ENCODE results near the gene ANKMY1. TPM values are rescaled to one million over a fixed set of nuclear protein-coding genes. Genes with fewer than 3 reads are reported as not detected.

ANKMY1 gene
- total and polyA plus RNA-seq, 2 experiments from 2014 or later, result 2.3 to 8.9 TPM

DNA sequence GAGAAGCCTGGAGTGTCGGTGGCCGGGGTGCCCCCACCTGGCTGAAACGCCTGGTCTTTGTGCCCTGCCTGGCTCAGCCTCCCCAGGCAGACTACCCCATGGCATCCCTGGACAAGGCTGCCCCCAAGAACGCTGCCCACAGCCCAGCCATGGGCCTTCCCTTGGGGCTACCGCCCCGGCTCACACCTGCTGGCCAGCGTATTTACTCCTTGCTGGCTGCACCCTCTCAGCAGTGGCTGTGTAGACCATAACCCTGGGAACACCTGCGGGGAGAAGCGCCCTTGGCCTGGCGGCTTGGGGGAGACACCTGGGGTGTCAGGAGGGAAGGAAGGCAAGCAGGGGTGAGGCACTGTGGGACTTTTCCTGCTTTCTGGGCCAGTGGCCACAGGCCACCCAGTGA lies 46.1 kb upstream of the ANKMY1 start:
- Histone ChIP-seq H3F3A (replicated peaks; ENCODE audit: low read depth) (no peaks in the 10 kb centered on the region), H2AFZ (no peak overlapping the region), H3K9me2 (ENCODE audit: insufficient read depth) (no peaks in the 10 kb centered on the region), H3K4me1 (ENCODE audit: insufficient read depth) (no peaks in the 10 kb centered on the region), H3K36me3 (ENCODE audit: insufficient read depth) (no peaks in the 10 kb centered on the region), H4K20me1 (replicated peaks; ENCODE audit: insufficient read depth) (no peaks in the 10 kb centered on the region; the same call in 1 of the 2 replicates), H3K79me2 (replicated peaks; ENCODE audit: insufficient read depth) (no peaks in the 10 kb centered on the region), H3K27me3 (ENCODE audit: insufficient read depth) (no peaks in the 10 kb centered on the region), H3K4me3 (no peak overlapping the region), H3K27ac (ENCODE audit: low read depth) (no peak overlapping the region), H3K4me2 (no peak overlapping the region)
- H3K9me3 Mint-ChIP-seq, result no peaks in the 10 kb centered on the region
- ATAC-seq, result no peak
- peaks cover 2% of the 10 kb centered on the region for H3K27me3 Mint-ChIP-seq (ENCODE audit: insufficient read depth, low read depth, poor library complexity)
- TF ChIP-seq EZH2 (IDR thresholded peaks at IDR 0.05; ENCODE audit: low read depth, unreplicated experiment), result no peak
- TF ChIP-seq, protein P1, sequence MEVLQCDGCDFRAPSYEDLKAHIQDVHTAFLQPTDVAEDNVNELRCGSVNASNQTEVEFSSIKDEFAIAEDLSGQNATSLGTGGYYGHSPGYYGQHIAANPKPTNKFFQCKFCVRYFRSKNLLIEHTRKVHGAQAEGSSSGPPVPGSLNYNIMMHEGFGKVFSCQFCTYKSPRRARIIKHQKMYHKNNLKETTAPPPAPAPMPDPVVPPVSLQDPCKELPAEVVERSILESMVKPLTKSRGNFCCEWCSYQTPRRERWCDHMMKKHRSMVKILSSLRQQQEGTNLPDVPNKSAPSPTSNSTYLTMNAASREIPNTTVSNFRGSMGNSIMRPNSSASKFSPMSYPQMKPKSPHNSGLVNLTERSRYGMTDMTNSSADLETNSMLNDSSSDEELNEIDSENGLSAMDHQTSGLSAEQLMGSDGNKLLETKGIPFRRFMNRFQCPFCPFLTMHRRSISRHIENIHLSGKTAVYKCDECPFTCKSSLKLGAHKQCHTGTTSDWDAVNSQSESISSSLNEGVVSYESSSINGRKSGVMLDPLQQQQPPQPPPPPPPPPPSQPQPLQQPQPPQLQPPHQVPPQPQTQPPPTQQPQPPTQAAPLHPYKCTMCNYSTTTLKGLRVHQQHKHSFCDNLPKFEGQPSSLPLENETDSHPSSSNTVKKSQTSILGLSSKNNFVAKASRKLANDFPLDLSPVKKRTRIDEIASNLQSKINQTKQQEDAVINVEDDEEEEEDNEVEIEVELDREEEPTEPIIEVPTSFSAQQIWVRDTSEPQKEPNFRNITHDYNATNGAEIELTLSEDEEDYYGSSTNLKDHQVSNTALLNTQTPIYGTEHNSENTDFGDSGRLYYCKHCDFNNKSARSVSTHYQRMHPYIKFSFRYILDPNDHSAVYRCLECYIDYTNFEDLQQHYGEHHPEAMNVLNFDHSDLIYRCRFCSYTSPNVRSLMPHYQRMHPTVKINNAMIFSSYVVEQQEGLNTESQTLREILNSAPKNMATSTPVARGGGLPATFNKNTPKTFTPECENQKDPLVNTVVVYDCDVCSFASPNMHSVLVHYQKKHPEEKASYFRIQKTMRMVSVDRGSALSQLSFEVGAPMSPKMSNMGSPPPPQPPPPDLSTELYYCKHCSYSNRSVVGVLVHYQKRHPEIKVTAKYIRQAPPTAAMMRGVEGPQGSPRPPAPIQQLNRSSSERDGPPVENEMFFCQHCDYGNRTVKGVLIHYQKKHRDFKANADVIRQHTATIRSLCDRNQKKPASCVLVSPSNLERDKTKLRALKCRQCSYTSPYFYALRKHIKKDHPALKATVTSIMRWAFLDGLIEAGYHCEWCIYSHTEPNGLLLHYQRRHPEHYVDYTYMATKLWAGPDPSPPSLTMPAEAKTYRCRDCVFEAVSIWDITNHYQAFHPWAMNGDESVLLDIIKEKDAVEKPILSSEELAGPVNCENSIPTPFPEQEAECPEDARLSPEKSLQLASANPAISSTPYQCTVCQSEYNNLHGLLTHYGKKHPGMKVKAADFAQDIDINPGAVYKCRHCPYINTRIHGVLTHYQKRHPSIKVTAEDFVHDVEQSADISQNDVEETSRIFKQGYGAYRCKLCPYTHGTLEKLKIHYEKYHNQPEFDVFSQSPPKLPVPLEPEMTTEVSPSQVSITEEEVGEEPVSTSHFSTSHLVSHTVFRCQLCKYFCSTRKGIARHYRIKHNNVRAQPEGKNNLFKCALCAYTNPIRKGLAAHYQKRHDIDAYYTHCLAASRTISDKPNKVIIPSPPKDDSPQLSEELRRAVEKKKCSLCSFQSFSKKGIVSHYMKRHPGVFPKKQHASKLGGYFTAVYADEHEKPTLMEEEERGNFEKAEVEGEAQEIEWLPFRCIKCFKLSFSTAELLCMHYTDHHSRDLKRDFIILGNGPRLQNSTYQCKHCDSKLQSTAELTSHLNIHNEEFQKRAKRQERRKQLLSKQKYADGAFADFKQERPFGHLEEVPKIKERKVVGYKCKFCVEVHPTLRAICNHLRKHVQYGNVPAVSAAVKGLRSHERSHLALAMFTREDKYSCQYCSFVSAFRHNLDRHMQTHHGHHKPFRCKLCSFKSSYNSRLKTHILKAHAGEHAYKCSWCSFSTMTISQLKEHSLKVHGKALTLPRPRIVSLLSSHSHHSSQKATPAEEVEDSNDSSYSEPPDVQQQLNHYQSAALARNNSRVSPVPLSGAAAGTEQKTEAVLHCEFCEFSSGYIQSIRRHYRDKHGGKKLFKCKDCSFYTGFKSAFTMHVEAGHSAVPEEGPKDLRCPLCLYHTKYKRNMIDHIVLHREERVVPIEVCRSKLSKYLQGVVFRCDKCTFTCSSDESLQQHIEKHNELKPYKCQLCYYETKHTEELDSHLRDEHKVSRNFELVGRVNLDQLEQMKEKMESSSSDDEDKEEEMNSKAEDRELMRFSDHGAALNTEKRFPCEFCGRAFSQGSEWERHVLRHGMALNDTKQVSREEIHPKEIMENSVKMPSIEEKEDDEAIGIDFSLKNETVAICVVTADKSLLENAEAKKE (CRISPR knock-in tag; IDR thresholded peaks at IDR 0.05), result no peak
- no peak for TF ChIP-seq EZH2phosphoT487 (IDR thresholded peaks at IDR 0.05; ENCODE audit: unreplicated experiment)
- TF ChIP-seq STAT1 (IDR thresholded peaks at IDR 0.05; ENCODE audit: unreplicated experiment), result no peak
- TF ChIP-seq JUNB (IDR thresholded peaks at IDR 0.05; ENCODE audit: unreplicated experiment), result no peak
- TF ChIP-seq CREB1 (CRISPR knock-in tag; IDR thresholded peaks at IDR 0.05; ENCODE audit: low read depth), result no peak
- H3K4me1 Mint-ChIP-seq, result no peaks in the 10 kb centered on the region
- H3K36me3 Mint-ChIP-seq (ENCODE audit: low read depth), result peaks cover 2% of the 10 kb centered on the region; the same call in 1 of the 3 replicates
- DNase-seq (ENCODE audit: low spot score), result no peak
- no peak overlapping the region for H3K27ac Mint-ChIP-seq
- H3K4me3 Mint-ChIP-seq, result no peak overlapping the region
